HL-60 (cell line): ENCODE data around the gene VWA8.

Experiments
- CTCF ChIP-seq: IDR thresholded peaks from one replicate; pipeline ENCODE4 v1.5.1; 2011; ENCODE audit warnings: low read length, control low read depth, inconsistent platforms; ENCODE audit not compliant: insufficient read depth
- POLR2AphosphoS5 ChIP-seq: IDR thresholded peaks from 2 replicates; pipeline ENCODE4 v1.6.1; 2012; ENCODE audit warnings: low read depth
- TF ChIP-seq, protein P1 (sequence below): IDR thresholded peaks from 2 replicates; pipeline ENCODE4 v1.6.1; 2012; ENCODE audit warnings: low read depth; ENCODE audit not compliant: insufficient replicate concordance

- TF ChIP-seq POLR2AphosphoS5, result no peak
- no peak for TF ChIP-seq CTCF
- TF ChIP-seq, protein P1, sequence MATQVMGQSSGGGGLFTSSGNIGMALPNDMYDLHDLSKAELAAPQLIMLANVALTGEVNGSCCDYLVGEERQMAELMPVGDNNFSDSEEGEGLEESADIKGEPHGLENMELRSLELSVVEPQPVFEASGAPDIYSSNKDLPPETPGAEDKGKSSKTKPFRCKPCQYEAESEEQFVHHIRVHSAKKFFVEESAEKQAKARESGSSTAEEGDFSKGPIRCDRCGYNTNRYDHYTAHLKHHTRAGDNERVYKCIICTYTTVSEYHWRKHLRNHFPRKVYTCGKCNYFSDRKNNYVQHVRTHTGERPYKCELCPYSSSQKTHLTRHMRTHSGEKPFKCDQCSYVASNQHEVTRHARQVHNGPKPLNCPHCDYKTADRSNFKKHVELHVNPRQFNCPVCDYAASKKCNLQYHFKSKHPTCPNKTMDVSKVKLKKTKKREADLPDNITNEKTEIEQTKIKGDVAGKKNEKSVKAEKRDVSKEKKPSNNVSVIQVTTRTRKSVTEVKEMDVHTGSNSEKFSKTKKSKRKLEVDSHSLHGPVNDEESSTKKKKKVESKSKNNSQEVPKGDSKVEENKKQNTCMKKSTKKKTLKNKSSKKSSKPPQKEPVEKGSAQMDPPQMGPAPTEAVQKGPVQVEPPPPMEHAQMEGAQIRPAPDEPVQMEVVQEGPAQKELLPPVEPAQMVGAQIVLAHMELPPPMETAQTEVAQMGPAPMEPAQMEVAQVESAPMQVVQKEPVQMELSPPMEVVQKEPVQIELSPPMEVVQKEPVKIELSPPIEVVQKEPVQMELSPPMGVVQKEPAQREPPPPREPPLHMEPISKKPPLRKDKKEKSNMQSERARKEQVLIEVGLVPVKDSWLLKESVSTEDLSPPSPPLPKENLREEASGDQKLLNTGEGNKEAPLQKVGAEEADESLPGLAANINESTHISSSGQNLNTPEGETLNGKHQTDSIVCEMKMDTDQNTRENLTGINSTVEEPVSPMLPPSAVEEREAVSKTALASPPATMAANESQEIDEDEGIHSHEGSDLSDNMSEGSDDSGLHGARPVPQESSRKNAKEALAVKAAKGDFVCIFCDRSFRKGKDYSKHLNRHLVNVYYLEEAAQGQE, result no peak
Observed at GRCh38 chr13:41765813-41766212, 195.1 kb downstream of the VWA8 start.
